Mesodermal cell (in vitro differentiated cells): ENCODE results near the gene RING1.

Source experiments
- H3K27ac ChIP-seq: 2 replicates; pipeline ENCODE4 v1.7.0; 2013; ENCODE audit warnings: mild to moderate bottlenecking, low read depth, low read length, moderate library complexity; ENCODE audit not compliant: severe bottlenecking
- H3K36me3 ChIP-seq: 2 replicates; pipeline ENCODE4 v1.7.1; 2013; ENCODE audit warnings: mild to moderate bottlenecking, low read length, moderate library complexity; ENCODE audit not compliant: control insufficient read depth, insufficient read depth
- H3K4me1 ChIP-seq: one replicate; pipeline ENCODE4 v1.7.1; 2013; ENCODE audit warnings: mild to moderate bottlenecking, low read length; ENCODE audit not compliant: insufficient read depth, control insufficient read depth, poor library complexity, severe bottlenecking
- H3K4me3 ChIP-seq: 2 replicates; pipeline ENCODE4 v1.7.0; 2013; ENCODE audit warnings: low read length, control low read depth, mild to moderate bottlenecking; ENCODE audit not compliant: insufficient read depth, poor library complexity, severe bottlenecking; ENCODE audit errors: extremely low read depth
- H3K9me3 ChIP-seq: 2 replicates; pipeline ENCODE4 v1.7.1; 2013; ENCODE audit warnings: mild to moderate bottlenecking, low read length, moderate library complexity; ENCODE audit not compliant: control insufficient read depth
- WGBS, 2 experiments: methylation state at CpG; one replicate each; pipeline ENCODE4 v1.1.5; 2013; ENCODE audit warnings: missing lambda C conversion rate in 2 of 2; ENCODE audit not compliant: insufficient coverage in 2 of 2; 5-methylcytosine and 5-hydroxymethylcytosine counted together

The RING1 gene

DNA sequence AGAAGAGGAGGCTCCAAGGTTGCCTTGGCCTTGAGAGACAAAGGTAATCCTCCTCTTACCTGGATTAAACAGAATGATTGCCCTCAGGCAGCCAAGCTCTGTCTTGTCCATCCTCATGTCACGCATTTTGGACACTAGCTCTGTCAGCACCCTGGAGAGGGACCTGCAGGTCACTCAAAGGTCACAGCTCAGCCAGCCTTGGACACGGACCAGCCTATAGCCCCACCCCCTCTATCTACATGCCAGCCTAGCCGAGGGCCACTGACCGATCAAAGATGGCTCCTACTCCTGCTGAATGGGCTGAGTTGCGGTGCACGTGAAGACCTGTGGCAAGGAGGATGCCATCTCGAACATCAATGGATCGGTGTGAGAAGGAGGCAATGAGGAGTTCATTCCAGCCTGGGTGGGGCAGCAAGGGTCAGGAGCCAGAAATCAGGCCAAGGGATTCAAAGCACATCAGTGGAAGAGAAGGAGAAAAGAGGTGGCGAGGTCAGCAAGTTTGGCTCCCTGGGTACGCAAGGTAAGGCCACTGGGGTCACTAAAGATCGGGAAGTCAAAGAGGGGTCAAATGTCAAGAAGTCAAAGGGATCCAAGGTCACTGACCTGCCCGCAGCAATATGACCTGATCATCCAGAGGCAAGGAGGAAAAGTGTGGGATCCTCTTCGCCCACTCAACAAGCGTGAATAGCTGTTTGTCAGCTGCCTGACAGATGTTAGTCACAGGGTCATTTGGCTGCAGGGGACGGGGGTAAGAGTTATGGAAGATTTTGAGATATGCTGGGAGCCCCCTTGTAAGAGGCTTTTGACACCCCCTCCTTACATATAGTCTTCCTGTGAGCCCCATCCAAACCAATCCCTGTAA is 12.8 kb upstream of the RING1 start:
- H3K9me3 ChIP-seq: no peaks in the 10 kb centered on the region
- WGBS, 2 experiments: 87 to 92% methylated on average over 11 to 13 of the region's 15 CpGs

GRCh38 chr6:33197431-33198048 is 10.8 kb upstream of the RING1 start:
- Histone ChIP-seq H3K4me3 (no peak overlapping the region), H3K4me1 (peaks cover 8% of the 10 kb centered on the region), H3K27ac (no peak overlapping the region), H3K9me3 (no peaks in the 10 kb centered on the region), H3K36me3 (peaks cover 53% of the 10 kb centered on the region)
- WGBS, 2 experiments: 49 to 78% methylated on average over 3 to 7 of the region's 12 CpGs

More for the DNA sequence above, 12.8 kb upstream of the RING1 start:
- Histone ChIP-seq H3K4me1 (no peaks in the 10 kb centered on the region), H3K36me3 (peaks cover 39% of the 10 kb centered on the region), H3K27ac (no peak overlapping the region), H3K4me3 (no peak overlapping the region)

DNA sequence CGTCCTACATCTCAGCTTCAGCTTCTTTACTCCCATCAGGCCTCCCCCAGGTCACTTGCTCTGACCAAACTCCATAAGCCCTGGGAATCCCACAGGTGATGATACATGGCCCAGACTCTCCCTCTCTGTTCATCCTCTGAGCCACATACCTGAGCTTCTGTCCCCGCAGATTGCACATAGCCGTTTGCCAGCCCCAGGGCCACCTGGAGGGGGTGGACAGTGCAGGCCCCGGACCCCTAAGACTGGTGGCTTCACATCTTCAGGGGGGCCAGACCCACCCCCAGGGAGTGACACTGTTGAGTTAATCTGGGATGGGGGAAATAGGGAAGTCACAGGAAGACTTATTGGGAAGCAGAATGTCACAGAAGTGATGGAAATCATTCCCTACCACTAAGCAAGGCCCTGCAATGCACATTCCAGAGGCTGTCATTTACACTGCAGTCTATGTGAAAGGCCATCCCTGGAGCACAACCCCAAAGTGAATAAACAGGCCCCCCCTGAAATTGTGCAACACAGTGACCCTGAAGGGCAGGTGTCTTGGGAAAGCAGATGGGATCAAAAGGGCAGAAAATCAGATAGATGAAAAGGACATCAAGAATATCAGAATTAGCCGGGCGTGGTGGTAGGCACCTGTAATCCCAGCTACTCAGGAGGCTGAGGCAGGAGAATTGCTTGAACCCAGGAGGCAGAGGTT is 10.0 kb upstream of the RING1 start:
- Histone ChIP-seq H3K4me1 (peaks cover 8% of the 10 kb centered on the region), H3K4me3 (no peak overlapping the region), H3K27ac (no peak overlapping the region), H3K9me3 (no peaks in the 10 kb centered on the region), H3K36me3 (peaks cover 61% of the 10 kb centered on the region)
- 83 to 85% methylated on average over 4 of the region's 6 CpGs for WGBS, 2 experiments

DNA sequence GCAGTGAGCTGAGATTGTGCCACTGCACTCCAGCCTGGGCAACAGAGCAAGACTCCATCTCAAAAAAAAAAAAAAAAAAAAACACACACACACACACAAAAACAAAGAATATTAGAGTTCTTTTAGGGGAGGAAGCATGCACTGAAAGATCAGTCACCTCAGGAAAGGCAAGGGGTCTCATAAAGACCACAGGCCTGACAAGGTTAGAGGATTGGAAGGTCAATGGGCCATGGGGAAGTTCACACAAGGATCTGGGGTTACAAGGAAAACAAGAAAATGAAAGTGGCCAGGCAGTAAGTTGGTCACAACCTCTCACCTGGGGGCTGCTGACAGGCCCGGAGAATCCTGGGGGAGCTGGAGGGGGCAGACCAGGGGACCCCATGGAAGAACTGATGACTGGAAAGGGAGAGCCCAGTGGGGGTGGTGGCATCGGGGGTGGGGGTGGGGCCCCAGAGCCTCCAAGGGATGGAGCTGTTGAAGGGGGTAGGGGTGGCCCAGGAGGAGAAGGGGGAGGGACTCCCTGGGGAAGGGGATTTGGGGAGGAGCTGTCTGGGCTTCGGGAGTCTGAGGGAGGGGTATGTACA is 9.4 kb upstream of the RING1 start:
- Histone ChIP-seq H3K9me3 (no peaks in the 10 kb centered on the region), H3K36me3 (peaks cover 62% of the 10 kb centered on the region), H3K27ac (no peak overlapping the region), H3K4me3 (peak overlapping the region; percentile 95), H3K4me1 (peaks cover 8% of the 10 kb centered on the region)
- WGBS, 2 experiments: 60% methylated on average over 1 of the region's 3 CpGs; no CpG with 5 or more reads in 1 of the 2 experiments

GRCh38 chr6:33199687-33200218 is 8.5 kb upstream of the RING1 start:
- H3K36me3 ChIP-seq: peaks cover 58% of the 10 kb centered on the region

DNA sequence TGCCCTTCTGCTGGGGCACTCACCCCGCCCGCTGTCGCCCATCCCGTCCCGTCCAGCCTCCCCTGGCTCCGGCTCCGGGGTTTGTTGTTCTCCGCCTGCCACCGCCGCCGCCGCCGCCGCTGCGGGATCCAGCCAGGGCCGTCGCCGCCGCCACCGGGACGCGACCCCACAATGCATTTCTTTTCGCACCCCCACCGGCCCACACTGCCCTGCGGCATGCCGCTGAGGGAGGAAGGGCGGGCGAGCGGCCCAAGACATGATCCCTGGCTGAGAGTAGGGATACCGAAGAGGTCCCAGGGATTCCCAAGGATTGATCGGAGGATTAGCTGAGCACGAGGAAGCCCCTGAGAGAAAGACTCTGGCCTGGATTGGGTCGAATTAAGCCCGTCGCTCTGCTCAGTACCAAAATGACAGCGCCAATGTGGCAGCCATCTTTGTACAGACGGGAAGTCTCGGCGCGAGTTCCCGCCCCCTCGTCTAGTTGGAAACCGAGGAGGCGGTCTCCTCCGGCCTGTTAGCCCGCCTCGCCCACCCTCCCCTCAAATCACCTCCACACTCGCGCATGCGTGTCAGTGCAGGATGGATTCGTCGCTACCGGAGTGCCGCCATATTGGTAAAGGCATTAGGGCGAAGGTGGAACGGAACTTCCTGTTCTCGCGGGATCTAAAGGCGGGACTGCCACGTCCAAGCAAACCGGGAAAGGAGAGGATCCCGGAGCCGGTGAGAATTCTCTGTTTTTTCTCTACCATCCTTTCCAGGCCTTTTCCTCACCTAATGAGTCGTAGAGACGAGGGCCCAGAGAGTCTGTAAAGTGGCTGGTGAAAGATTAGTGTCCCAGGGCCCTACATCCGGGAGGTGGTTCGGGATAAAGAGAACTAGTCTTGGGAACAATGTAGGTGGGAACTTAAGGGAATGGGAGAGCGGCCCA is 7.8 kb upstream of the RING1 start, which contains the start of the genes RXRB and SLC39A7:
Gene RXRB (minus strand): TSS at position 447 of the 928 bp plus-strand sequence. CDS start 189 bp downstream, at position 258.
Gene SLC39A7 (plus strand): TSS at position 649 of the 928 bp plus-strand sequence. CDS start 379 bp downstream, outside the sequence.
- Histone ChIP-seq H3K9me3 (no peaks in the 10 kb centered on the region), H3K4me1 (peaks cover 15% of the 10 kb centered on the region), H3K27ac (peak within 1 kb of the TSS; percentile 99), H3K36me3 (peaks cover 51% of the 10 kb centered on the region), H3K4me3 (peak within 1 kb of the TSS; percentile 95)
- 0% methylated on average over 25 to 34 of the region's 68 CpGs for WGBS, 2 experiments

More at GRCh38 chr6:33199687-33200218, 8.5 kb upstream of the RING1 start:
- Histone ChIP-seq H3K27ac (peak overlapping the region; percentile 99), H3K9me3 (no peaks in the 10 kb centered on the region), H3K4me1 (peaks cover 8% of the 10 kb centered on the region), H3K4me3 (peak overlapping the region; percentile 95)
- 0 to 4% methylated on average over 7 to 21 of the region's 26 CpGs for WGBS, 2 experiments

DNA sequence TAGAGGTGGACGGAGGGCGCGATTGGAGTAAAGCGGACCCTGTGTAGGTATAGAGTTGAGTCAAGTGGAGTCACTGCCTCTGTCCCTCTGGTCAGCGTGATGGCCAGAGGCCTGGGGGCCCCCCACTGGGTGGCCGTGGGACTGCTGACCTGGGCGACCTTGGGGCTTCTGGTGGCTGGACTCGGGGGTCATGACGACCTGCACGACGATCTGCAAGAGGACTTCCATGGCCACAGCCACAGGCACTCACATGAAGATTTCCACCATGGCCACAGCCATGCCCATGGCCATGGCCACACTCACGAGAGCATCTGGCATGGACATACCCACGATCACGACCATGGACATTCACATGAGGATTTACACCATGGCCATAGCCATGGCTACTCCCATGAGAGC is 7.2 kb upstream of the RING1 start:
- Histone ChIP-seq H3K4me1 (peaks cover 21% of the 10 kb centered on the region), H3K36me3 (peaks cover 44% of the 10 kb centered on the region), H3K4me3 (peak overlapping the region; percentile 95), H3K9me3 (no peaks in the 10 kb centered on the region), H3K27ac (peak overlapping the region; percentile 99)
- WGBS, 2 experiments: 4 to 6% methylated on average over 13 to 14 of the region's 14 CpGs

DNA sequence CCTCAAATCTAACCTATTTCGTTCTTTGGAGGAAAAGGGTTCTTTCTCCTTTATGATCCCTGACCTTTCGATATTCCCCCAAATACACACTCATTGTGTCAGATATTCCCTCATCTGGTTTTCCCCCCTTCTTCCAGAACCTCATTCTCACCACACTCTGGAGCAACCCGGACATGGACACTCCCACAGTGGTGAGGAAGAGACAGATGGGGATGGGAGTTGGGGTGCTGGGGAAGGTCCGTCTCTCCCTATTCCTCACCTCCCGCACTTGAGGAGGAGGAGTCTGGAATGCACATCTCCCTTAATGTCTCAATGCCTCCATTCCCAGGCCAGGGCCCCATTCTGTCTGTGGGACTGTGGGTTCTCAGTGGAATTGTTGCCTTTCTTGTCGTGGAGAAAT is 6.4 kb upstream of the RING1 start:
- peak overlapping the region; percentile 95 for H3K4me3 ChIP-seq
- peaks cover 29% of the 10 kb centered on the region for H3K4me1 ChIP-seq

GRCh38 chr6:33202799-33203198 is 5.5 kb upstream of the RING1 start:
- Histone ChIP-seq H3K4me1 (peaks cover 30% of the 10 kb centered on the region), H3K9me3 (no peaks in the 10 kb centered on the region), H3K27ac (no peak overlapping the region), H3K4me3 (no peak overlapping the region), H3K36me3 (peaks cover 32% of the 10 kb centered on the region)
- 97 to 100% methylated on average over 6 of the region's 6 CpGs for WGBS, 2 experiments

More for the DNA sequence above, 6.4 kb upstream of the RING1 start:
- 88 to 100% methylated on average over 2 to 3 of the region's 6 CpGs for WGBS, 2 experiments
- Histone ChIP-seq H3K9me3 (no peaks in the 10 kb centered on the region), H3K27ac (no peak overlapping the region), H3K36me3 (peaks cover 36% of the 10 kb centered on the region)
